Measurements from ENCODE around the gene LUZP4. TPM values are rescaled to one million over a fixed set of nuclear protein-coding genes. Genes with fewer than 3 reads are reported as not detected.

LUZP4 gene
- total and polyA plus RNA-seq, 2 donors from 2014 or later, result not detected

- FAIRE-seq, result no peak
- Histone ChIP-seq H3K9ac (ENCODE audit: low read length in 3 of 3) (no peak overlapping the region), H3K9me3 (ENCODE audit: control insufficient read depth in 2 of 3, insufficient read depth in 1 of 3, low read length in 3 of 3) (no peaks in the 10 kb centered on the region), H3K4me3 (ENCODE audit: low read length in 3 of 3) (no peak overlapping the region), H3K36me3 (ENCODE audit: control insufficient read depth in 2 of 3, insufficient read depth in 3 of 3, low read length in 3 of 3) (no peaks in the 10 kb centered on the region), H3K27ac (ENCODE audit: low read depth in 2 of 2, low read length in 2 of 2) (no peak overlapping the region), H3K4me1 (ENCODE audit: control insufficient read depth in 2 of 3, insufficient read depth in 2 of 3, low read depth in 1 of 3, low read length in 3 of 3) (no peaks in the 10 kb centered on the region), H3K27me3 (ENCODE audit: control insufficient read depth, insufficient read depth, low read length) (peaks cover 3% of the 10 kb centered on the region)
- intact Hi-C loops (cut with DNase I), result no loop called here
- peak in 1 of 5 donors; percentile 3 for DNase-seq
- TF ChIP-seq CTCF (IDR thresholded peaks at IDR 0.05; ENCODE audit: borderline replicate concordance, extremely low read depth, insufficient read depth), result no peak
Measured at GRCh38 chrX:115284877-115285276, 4.6 kb upstream of the LUZP4 start.

- intact Hi-C loops (cut with DNase I), result no loop called here
- DNase-seq, result no peak
- peak; percentile 25 for FAIRE-seq
Measured at GRCh38 chrX:115297189-115297588, 7.7 kb downstream of the LUZP4 start.

GRCh38 chrX:115311139-115311538 is 21.6 kb downstream of the LUZP4 start:
- H3K4me3 ChIP-seq (ENCODE audit: low read length in 3 of 3), result no peak overlapping the region
- intact Hi-C loops (cut with DNase I), result no loop called here
- no peak for TF ChIP-seq CTCF (IDR thresholded peaks at IDR 0.05; ENCODE audit: borderline replicate concordance, extremely low read depth, insufficient read depth)
- no peaks in the 10 kb centered on the region for H3K9me3 ChIP-seq (ENCODE audit: control insufficient read depth in 2 of 3, insufficient read depth in 1 of 3, low read length in 3 of 3)
- FAIRE-seq (no peak), DNase-seq (no peak)
- no peaks in the 10 kb centered on the region for H3K36me3 ChIP-seq (ENCODE audit: control insufficient read depth in 2 of 3, insufficient read depth in 3 of 3, low read length in 3 of 3)
- H3K9ac ChIP-seq (ENCODE audit: low read length in 3 of 3), result no peak overlapping the region
- no peak overlapping the region for H3K27ac ChIP-seq (ENCODE audit: low read depth in 2 of 2, low read length in 2 of 2)
- peaks cover 2% of the 10 kb centered on the region for H3K27me3 ChIP-seq (ENCODE audit: control insufficient read depth, insufficient read depth, low read length)
- H3K4me1 ChIP-seq (ENCODE audit: control insufficient read depth in 2 of 3, insufficient read depth in 2 of 3, low read depth in 1 of 3, low read length in 3 of 3), result no peaks in the 10 kb centered on the region

More at GRCh38 chrX:115297189-115297588, 7.7 kb downstream of the LUZP4 start:
- Histone ChIP-seq H3K9me3 (ENCODE audit: control insufficient read depth in 2 of 3, insufficient read depth in 1 of 3, low read length in 3 of 3) (no peaks in the 10 kb centered on the region), H3K27ac (ENCODE audit: low read depth in 2 of 2, low read length in 2 of 2) (no peak overlapping the region), H3K9ac (ENCODE audit: low read length in 3 of 3) (no peak overlapping the region), H3K4me3 (ENCODE audit: low read length in 3 of 3) (no peak overlapping the region), H3K27me3 (ENCODE audit: control insufficient read depth, insufficient read depth, low read length) (no peaks in the 10 kb centered on the region), H3K36me3 (ENCODE audit: control insufficient read depth in 2 of 3, insufficient read depth in 3 of 3, low read length in 3 of 3) (no peaks in the 10 kb centered on the region), H3K4me1 (ENCODE audit: control insufficient read depth in 2 of 3, insufficient read depth in 2 of 3, low read depth in 1 of 3, low read length in 3 of 3) (no peaks in the 10 kb centered on the region)
- no peak for TF ChIP-seq CTCF (IDR thresholded peaks at IDR 0.05; ENCODE audit: borderline replicate concordance, extremely low read depth, insufficient read depth)

GRCh38 chrX:115311601-115312001 is 22.1 kb downstream of the LUZP4 start:
- no peak overlapping the region for H3K4me3 ChIP-seq (ENCODE audit: low read length in 3 of 3)
- peak; percentile 45 to 76 (median 64) for DNase-seq
- H3K36me3 ChIP-seq (ENCODE audit: control insufficient read depth in 2 of 3, insufficient read depth in 3 of 3, low read length in 3 of 3), result no peaks in the 10 kb centered on the region
- no peaks in the 10 kb centered on the region for H3K4me1 ChIP-seq (ENCODE audit: control insufficient read depth in 2 of 3, insufficient read depth in 2 of 3, low read depth in 1 of 3, low read length in 3 of 3)
- peaks cover 2% of the 10 kb centered on the region for H3K27me3 ChIP-seq (ENCODE audit: control insufficient read depth, insufficient read depth, low read length)
- intact Hi-C loops (cut with DNase I), result no loop called here
- no peak overlapping the region for H3K27ac ChIP-seq (ENCODE audit: low read depth in 2 of 2, low read length in 2 of 2)
- H3K9ac ChIP-seq (ENCODE audit: low read length in 3 of 3), result no peak overlapping the region
- no peak for FAIRE-seq
- no peak for TF ChIP-seq CTCF (IDR thresholded peaks at IDR 0.05; ENCODE audit: borderline replicate concordance, extremely low read depth, insufficient read depth)
- no peaks in the 10 kb centered on the region for H3K9me3 ChIP-seq (ENCODE audit: control insufficient read depth in 2 of 3, insufficient read depth in 1 of 3, low read length in 3 of 3)
